Thyroid gland (tissue), 4 donors: ENCODE data around the gene CRTAC1. TPM values are rescaled to one million over a fixed set of nuclear protein-coding genes. Genes with fewer than 3 reads are reported as not detected.

Experiments
- DNase-seq, 2 donors: peaks; one replicate each; pipeline ENCODE4 v3.0.0-alpha.2; 2019
- H3K27ac ChIP-seq, 3 donors: fragments of 200-600 bp; sonication (generic); 1 replicate in 2 of 3; 2 replicates in 1 of 3; pipeline ENCODE4 v1.5.1; 2016 to 2019; ENCODE audit warnings: mild to moderate bottlenecking in 1 of 3, moderate library complexity in 1 of 3
- H3K27me3 ChIP-seq: fragments of 200-600 bp; sonication (generic); one replicate; pipeline ENCODE4 v1.5.1; 2019
- H3K36me3 ChIP-seq, 2 donors: fragments of 200-600 bp; sonication (generic); one replicate each; pipeline ENCODE4 v1.5.1; 2016 to 2019
- H3K4me1 ChIP-seq, 2 donors: fragments of 200-600 bp; sonication (generic); one replicate each; pipeline ENCODE4 v1.5.1; 2017 to 2019
- H3K4me3 ChIP-seq, 3 donors: fragments of 200-600 bp; sonication (generic); replicated peaks in 1 of 3; 1 replicate in 2 of 3; 2 replicates in 1 of 3; pipeline ENCODE4 v1.5.1; 2016; ENCODE audit warnings: mild to moderate bottlenecking in 1 of 3
- H3K9me3 ChIP-seq: fragments of 200-600 bp; sonication (generic); one replicate; pipeline ENCODE4 v1.5.1; 2017
- POLR2A ChIP-seq, 2 donors: fragments of 450-650 bp; IDR thresholded peaks; one replicate each; pipeline ENCODE4 v1.6.1; 2017; ENCODE audit warnings: antibody characterized with exemption in 2 of 2, mild to moderate bottlenecking in 2 of 2, moderate library complexity in 1 of 2
- WGBS, 2 donors: methylation state at CpG; one replicate each; pipeline ENCODE4 v1.1.5; 2017; 5-methylcytosine and 5-hydroxymethylcytosine counted together
- intact Hi-C: fragments of 100-400 bp; cut with DNase I; formaldehyde crosslinking; loops from one replicate; pipeline ENCODE4 v1.15.1; 2023
- total RNA-seq, 4 donors: library from RNA; depleted of rRNA; stranded (reverse); fragments of >200 nt; gene quantifications; one replicate each; pipeline ENCODE4 v1.2.3, GENCODE V29; 2016
- TF ChIP-seq, protein P1 (sequence below), 6 experiments: fragments of 200-600 bp in 3 of 6; fragments of 450-650 bp in 3 of 6; sonication (generic) in 3 of 6; IDR thresholded peaks; one replicate each; pipeline ENCODE4 v1.5.1; 2016 to 2019; ENCODE audit warnings: antibody characterized with exemption in 6 of 6, mild to moderate bottlenecking in 2 of 6, inconsistent platforms in 1 of 6, moderate library complexity in 1 of 6

The CRTAC1 gene
- total RNA-seq, 4 donors from 2014 or later: 2.6 to 7.3 (median 3.7) TPM

DNA sequence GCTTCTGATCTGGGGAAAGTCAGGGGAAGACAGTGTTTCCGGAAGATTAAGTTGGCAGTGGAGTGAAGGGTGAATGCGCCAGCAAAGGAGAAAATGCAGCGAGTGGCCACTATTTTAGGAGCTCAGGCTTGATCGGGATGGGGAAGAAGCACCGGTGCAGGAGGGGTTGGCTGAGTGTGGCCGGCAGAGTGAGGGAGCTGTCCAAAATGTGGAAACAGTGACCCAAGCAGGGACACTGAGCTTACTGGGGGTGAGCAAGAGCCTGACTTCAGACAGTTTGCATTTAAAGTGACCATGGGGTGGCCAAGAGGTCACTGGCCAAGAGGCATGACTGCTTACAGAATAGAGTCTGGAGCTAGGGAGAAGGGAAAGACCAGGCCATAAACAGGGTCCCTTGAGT is 101.5 kb downstream of the CRTAC1 start:
- intact Hi-C loops: no loop called here

DNA sequence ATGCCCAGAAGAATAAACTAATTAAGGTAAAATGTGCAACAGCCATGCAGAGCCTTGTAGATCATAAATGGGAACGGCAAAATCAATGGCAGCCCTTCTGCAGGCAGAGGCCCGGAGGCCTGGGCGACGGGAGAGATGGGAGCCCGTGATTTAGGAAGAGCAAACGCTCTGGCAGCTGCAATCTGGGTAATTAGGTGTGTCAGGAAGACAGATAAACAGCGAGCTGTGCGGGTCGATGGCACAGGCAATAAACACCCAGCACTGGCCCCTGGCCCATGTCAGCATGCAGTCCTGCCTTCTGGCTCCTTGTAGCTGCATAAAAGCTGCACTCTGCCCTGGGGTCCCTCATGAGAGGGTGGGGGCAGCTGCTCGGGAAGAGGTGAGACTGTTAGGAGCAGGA is 102.8 kb downstream of the CRTAC1 start:
- no peak for TF ChIP-seq POLR2A (IDR thresholded peaks at IDR 0.05)
- TF ChIP-seq, protein P1, sequence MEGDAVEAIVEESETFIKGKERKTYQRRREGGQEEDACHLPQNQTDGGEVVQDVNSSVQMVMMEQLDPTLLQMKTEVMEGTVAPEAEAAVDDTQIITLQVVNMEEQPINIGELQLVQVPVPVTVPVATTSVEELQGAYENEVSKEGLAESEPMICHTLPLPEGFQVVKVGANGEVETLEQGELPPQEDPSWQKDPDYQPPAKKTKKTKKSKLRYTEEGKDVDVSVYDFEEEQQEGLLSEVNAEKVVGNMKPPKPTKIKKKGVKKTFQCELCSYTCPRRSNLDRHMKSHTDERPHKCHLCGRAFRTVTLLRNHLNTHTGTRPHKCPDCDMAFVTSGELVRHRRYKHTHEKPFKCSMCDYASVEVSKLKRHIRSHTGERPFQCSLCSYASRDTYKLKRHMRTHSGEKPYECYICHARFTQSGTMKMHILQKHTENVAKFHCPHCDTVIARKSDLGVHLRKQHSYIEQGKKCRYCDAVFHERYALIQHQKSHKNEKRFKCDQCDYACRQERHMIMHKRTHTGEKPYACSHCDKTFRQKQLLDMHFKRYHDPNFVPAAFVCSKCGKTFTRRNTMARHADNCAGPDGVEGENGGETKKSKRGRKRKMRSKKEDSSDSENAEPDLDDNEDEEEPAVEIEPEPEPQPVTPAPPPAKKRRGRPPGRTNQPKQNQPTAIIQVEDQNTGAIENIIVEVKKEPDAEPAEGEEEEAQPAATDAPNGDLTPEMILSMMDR (IDR thresholded peaks at IDR 0.05): no peak
- intact Hi-C loops: no loop called here
- WGBS, 2 donors: 75 to 86% methylated on average over 10 of the region's 10 CpGs
- DNase-seq: no peak
- H3K36me3 ChIP-seq: no peaks in the 10 kb centered on the region
- no peak overlapping the region for H3K27ac ChIP-seq
- peaks cover under 1 to 1% of the 10 kb centered on the region in 2 donors for H3K4me1 ChIP-seq
- no peaks in the 10 kb centered on the region for H3K27me3 ChIP-seq
- no peak overlapping the region for H3K4me3 ChIP-seq
- no peaks in the 10 kb centered on the region for H3K9me3 ChIP-seq

More for the DNA sequence above, 101.5 kb downstream of the CRTAC1 start:
- H3K4me1 ChIP-seq: no peaks in the 10 kb centered on the region
- no peak for TF ChIP-seq POLR2A (IDR thresholded peaks at IDR 0.05)
- TF ChIP-seq, protein P1 (IDR thresholded peaks at IDR 0.05): no peak
- H3K36me3 ChIP-seq: no peaks in the 10 kb centered on the region
- 65 to 66% methylated on average over 6 of the region's 6 CpGs for WGBS, 2 donors
- DNase-seq: no peak
- H3K9me3 ChIP-seq: no peaks in the 10 kb centered on the region
- no peak overlapping the region for H3K27ac ChIP-seq
- no peak overlapping the region for H3K4me3 ChIP-seq
- H3K27me3 ChIP-seq: no peaks in the 10 kb centered on the region

DNA sequence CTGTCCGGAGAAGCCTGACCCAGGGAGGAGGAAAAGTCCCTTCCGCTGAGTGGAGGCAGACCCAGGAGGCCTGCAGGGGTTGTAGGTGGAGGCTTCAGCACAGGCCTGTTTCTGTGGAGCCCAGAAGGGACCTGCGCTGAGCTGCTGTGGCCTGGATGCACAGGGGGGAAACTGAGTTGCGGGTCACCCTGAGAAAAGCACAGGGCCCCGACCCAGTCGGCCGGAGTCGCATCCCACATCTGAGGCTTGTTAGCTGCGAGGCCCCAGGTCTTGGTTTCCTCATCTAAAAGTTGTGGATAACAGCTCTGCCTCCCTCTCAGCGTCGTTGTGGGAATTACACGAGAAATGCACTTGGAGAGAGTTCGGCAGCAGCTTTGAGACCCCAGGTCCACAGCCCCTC is 104.4 kb downstream of the CRTAC1 start:
- Histone ChIP-seq H3K36me3 (no peaks in the 10 kb centered on the region), H3K27ac (no peak overlapping the region), H3K27me3 (no peaks in the 10 kb centered on the region), H3K4me1 (peaks cover 16% of the 10 kb centered on the region in 2 donors), H3K4me3 (no peak overlapping the region), H3K9me3 (no peaks in the 10 kb centered on the region)
- 89 to 90% methylated on average over 12 of the region's 13 CpGs for WGBS, 2 donors
- intact Hi-C loops: no loop called here
- no peak for DNase-seq
- no peak for TF ChIP-seq POLR2A (IDR thresholded peaks at IDR 0.05)
- TF ChIP-seq, protein P1 (IDR thresholded peaks at IDR 0.05): no peak

GRCh38 chr10:97925308-97925938 is 105.0 kb downstream of the CRTAC1 start:
- no peaks in the 10 kb centered on the region for H3K27me3 ChIP-seq
- TF ChIP-seq, protein P1 (IDR thresholded peaks at IDR 0.05): no peak
- TF ChIP-seq POLR2A (IDR thresholded peaks at IDR 0.05): no peak
- intact Hi-C loops: no loop called here
- H3K4me1 ChIP-seq: peaks cover 16% of the 10 kb centered on the region in 2 donors
- WGBS, 2 donors: 91 to 92% methylated on average over 11 of the region's 11 CpGs
- no peak overlapping the region for H3K4me3 ChIP-seq
- H3K27ac ChIP-seq: no peak overlapping the region
- no peaks in the 10 kb centered on the region for H3K9me3 ChIP-seq
- no peaks in the 10 kb centered on the region for H3K36me3 ChIP-seq
- no peak for DNase-seq

DNA sequence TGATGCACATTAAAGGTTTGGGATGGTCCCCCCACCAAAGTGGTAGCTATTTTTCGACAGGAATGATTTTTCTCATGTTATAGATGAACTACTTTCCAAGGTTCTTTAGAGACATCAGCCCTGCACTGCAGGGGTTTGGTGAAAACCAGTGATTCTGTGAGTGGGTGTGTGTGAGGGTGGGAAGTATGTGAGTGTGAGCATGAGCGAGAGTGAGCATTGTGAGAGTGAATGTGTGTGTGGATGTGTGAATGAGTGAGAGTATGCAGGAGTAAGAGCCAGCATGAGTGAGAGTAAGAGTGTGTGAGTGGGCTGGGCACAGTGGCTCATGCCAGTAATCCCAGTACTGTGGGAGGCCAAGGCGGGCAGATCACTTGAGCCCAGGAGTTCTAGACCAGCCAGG is 105.7 kb downstream of the CRTAC1 start:
- H3K9me3 ChIP-seq: no peaks in the 10 kb centered on the region
- no peak overlapping the region for H3K4me3 ChIP-seq
- TF ChIP-seq POLR2A (IDR thresholded peaks at IDR 0.05): no peak
- peaks cover 16% of the 10 kb centered on the region in 2 donors for H3K4me1 ChIP-seq
- H3K27me3 ChIP-seq: no peaks in the 10 kb centered on the region
- WGBS, 2 donors: 74 to 86% methylated on average over 3 of the region's 3 CpGs
- H3K27ac ChIP-seq: no peak overlapping the region
- H3K36me3 ChIP-seq: no peaks in the 10 kb centered on the region
- no peak for DNase-seq
- intact Hi-C loops: no loop called here
